AG08395 (cell line): ENCODE data around the gene ZFYVE9.
"Not testable (repeated sequence)": the region's sequence is repeated elsewhere in the genome, so short reads cannot be mapped to it uniquely, and the experiment has no call there.

Experiments used
- DNase-seq: peaks from one replicate; pipeline ENCODE4 v3.0.0; 2012; ENCODE audit warnings: mixed read lengths, low spot score

Gene ZFYVE9, protein sequence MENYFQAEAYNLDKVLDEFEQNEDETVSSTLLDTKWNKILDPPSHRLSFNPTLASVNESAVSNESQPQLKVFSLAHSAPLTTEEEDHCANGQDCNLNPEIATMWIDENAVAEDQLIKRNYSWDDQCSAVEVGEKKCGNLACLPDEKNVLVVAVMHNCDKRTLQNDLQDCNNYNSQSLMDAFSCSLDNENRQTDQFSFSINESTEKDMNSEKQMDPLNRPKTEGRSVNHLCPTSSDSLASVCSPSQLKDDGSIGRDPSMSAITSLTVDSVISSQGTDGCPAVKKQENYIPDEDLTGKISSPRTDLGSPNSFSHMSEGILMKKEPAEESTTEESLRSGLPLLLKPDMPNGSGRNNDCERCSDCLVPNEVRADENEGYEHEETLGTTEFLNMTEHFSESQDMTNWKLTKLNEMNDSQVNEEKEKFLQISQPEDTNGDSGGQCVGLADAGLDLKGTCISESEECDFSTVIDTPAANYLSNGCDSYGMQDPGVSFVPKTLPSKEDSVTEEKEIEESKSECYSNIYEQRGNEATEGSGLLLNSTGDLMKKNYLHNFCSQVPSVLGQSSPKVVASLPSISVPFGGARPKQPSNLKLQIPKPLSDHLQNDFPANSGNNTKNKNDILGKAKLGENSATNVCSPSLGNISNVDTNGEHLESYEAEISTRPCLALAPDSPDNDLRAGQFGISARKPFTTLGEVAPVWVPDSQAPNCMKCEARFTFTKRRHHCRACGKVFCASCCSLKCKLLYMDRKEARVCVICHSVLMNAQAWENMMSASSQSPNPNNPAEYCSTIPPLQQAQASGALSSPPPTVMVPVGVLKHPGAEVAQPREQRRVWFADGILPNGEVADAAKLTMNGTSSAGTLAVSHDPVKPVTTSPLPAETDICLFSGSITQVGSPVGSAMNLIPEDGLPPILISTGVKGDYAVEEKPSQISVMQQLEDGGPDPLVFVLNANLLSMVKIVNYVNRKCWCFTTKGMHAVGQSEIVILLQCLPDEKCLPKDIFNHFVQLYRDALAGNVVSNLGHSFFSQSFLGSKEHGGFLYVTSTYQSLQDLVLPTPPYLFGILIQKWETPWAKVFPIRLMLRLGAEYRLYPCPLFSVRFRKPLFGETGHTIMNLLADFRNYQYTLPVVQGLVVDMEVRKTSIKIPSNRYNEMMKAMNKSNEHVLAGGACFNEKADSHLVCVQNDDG (N-terminal part only)

DNA sequence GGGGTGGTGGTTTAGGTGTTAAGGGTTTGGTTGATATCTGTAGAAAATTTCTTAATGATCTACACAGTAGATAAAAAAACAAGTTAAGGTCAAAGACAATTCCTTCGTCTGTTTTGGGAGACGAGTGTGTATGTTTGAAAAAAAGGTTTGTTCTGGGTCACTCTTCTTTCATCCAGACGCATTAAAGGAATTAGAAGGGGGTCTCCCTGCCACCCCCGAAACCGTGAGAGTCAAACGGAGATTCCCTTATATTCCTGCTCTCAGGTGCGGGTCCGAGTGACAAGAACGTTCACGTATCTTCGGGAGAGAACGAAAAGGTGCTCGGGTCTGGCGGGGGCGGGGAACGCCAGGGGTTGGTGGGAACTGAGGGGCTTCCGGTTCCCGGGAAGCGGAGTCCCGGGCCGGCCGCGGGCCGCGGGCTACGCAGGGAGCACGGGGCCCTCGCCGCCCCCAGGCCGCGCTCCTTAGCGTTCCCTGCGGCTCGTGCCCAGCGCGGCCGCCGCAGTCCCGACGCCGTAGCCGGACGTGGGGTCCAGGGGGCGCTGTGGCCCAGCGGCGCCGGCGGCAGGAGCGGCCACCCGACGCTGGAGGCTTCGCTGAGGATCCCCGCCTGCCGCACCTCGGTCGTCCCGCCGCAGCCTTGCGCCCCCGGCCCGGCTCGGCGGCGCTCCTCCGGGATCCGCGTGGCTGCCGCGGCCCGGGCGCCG is at the start of gene ZFYVE9:
Gene ZFYVE9 (plus strand): TSS at position 577 of the 707 bp plus-strand sequence. CDS start 91,118 bp downstream, outside the sequence.
- peak; percentile 81 for DNase-seq

DNA sequence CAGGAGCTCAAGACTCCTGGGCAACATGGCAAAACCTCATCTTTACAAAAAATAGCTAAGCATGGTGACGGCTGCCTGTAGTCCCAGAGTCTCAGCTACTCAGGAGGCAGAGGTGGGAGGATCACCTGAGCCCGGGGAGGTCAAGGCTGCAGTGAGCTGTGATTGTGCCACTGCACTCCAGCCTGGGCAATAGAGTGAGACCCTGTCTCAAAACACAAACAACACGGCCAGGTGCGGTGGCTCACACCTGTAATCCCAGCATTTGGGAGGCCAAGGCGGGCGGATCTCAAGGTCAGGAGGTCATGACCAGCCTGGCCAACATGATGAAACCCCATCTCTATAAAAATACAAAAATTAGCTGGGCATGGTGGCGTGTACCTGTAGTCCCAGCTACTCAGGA is 47.6 kb upstream of the ZFYVE9 start:
- DNase-seq = not testable (repeated sequence)

DNA sequence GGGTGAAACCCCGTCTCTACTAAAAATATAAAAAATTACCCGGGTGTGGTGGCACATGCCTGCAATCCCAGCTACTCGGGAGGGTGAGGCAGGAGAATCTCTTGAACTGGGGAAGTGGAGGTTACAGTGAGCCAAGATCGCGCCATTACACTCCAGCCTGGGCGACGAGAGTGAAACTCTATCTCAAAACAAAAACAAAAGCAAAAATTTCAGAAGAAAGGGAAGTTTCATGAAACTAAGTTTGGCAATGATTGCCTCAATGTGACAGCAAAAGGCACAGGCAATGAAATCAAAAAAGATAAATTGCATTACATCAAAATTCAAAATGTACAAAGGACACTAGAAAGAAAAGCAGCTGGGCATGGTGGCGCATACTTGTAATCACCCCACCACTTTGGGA is 45.7 kb upstream of the ZFYVE9 start:
- DNase-seq = no peak

DNA sequence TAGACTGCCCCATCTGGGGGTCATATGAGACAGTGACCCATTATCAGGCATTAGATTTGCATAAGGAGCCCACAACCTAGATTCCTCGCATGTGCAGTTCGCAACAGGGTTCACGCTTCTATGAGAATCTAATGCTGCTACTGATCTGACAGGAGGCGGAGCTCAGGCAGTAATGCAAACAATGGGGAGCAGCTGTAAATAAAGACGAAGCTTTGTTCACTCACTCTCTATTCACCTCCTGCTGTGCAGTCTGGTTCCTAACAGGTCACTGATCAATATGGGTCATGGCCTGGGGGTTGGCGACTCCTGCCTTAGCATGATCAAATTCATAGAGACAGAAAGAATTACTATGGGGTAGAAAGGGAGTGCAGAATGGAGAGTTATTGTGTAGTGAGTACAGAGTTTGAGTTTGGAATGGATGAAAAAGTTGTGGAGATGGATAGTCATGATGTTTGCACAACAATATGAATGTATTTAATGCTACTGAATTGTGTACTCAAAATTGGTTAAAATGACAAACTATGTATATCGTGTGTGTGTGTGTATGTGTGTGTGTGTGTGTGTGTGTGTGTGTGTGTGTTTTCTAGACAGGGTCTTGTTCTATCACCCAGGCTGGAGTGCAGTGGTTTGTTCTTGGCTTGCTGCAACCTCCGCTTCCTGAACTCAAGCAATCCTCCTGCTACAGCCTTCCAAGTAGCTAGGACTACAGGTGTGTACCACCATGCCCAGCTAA is 43.6 kb upstream of the ZFYVE9 start:
- no peak for DNase-seq

DNA sequence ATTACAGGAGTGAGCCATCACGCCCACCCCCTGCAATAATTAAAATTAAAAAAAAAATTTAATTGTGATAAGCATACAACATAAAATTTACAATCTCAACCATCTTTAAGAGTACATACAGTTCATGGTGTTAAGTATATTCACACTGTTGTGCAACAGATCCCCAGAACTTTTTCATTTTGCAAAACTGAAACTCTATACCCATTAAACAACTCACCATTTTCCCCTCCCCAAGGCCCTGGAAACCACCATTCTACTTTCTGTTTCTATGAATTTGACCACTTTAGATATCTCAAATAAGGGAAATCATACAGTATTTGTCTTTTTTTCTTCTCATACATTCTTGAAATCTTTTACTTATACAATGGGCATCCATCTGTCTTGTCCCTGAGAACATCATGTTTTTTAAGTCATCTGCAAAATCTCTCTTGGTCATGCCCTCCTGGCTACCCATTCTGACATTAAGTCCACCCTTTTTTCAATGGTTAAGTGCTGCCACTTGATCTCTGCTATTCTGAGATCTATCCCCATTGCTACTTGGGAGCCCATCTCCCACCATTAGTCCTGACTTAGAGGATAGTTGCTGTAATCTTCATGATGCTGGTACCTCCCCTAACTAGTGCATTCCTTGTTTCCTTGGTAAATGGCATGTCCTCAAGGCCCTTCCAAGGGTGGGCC is 39.4 kb upstream of the ZFYVE9 start:
- no peak for DNase-seq

DNA sequence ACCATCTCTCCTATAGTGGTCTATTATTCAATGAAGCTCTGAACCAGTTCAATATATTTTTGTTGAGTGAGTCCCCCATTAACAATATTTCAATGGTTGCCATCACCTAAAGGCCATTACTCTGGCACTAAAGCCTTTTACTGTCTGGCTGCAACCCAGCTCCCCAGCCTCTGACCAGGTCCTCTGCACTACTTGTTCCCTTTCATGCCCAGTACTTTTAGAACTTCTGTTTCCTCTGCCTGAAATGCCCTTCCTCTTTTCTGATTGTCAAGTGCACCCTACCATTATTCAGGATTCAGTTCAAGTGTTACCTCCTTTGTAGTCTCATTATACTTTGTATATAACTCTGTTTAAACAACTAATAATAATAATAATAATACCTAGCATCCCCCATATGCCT is 30.4 kb upstream of the ZFYVE9 start:
- DNase-seq = no peak

DNA sequence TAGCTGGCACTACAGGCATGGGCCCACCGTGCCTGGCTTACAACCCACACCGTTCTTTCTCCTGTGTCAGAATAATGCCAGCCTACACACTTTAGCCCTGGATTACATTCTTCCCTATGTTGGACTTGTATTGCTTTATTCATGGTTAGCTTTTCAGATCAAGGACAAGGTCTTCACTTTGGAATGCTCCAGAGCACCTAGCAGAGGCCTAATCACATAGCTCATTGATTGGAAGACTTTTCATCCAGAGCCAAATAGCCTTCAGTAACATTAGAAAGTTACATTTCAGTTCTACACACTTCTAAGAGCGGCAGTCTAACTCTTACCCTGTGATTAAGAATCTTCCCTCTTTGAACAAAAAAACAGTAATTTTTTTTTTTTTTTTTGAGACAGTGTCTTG is 29.4 kb upstream of the ZFYVE9 start:
- no peak for DNase-seq

DNA sequence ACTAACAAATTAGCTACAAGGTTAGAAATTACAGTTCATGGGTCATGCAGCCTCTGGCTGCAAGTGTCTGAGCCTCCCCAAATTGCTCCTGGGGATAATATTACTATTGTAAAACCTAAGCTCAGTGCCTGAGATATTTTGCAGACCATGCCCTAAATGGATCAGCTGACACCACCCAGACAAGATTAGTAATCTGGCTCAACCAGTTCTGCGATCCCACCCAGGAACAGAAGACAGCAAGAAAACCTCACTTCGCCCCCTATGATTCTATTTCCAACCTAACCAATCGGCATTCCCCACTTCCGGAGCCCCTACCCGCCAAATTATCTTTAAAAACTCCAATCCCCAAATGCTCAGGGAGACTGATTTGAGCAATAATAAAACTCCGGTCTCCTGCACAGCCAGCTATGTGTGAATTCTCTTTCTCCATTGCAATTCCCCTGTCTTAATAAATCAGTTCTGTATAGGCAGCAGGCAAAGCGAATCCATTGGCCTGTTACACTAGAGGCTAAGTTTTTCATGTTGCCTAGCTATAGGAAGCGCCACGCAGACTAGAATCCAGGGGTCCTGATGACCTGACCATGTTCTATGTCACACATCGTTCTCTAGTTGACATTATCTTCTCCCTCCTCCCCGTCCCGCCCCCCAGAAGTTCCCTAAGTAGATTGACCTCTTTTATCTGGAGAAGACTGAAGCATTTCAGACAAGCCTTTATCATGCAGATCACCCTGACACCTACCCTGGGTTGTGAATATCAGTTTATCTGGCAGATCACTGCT is 22.4 kb upstream of the ZFYVE9 start:
- no peak for DNase-seq

DNA sequence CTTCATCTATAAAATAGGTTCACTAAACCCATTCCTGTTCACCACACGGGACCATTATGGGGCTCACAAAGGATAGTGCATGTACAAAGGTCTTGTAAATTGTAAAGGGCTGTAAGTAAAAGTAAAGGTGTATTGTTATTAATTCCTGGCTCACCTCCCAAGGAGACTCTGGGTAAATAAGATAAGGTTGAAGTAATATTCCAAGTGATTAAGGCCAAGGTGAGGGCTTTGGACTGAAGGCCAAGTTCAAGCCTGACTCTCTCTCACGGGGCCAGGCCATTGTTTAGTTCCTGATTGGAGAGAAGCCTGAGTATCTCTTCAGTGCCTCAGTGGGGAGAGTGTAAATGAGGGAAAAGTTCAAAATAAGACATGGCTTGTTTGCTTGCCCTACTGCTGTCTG is 19.5 kb upstream of the ZFYVE9 start:
- DNase-seq = no peak

DNA sequence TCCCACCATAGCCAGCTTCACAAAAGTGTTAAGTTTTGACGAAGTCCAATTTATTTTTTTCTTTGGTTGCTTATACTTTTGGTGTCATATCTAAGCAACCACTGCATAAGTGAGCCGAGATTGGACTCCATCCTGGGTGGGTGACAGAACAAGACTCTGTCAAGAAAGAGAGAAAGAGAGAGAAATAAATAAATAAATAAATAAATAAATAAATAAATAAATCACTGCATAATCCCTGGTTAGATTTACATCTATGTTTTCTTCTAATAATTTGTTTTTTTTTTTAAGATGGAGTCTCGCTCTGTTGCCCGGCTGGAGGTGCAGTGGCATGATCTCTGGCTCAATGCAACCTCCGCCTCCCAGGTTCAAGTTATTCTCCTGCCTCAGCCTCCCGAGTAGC is 18.3 kb upstream of the ZFYVE9 start:
- no peak for DNase-seq

DNA sequence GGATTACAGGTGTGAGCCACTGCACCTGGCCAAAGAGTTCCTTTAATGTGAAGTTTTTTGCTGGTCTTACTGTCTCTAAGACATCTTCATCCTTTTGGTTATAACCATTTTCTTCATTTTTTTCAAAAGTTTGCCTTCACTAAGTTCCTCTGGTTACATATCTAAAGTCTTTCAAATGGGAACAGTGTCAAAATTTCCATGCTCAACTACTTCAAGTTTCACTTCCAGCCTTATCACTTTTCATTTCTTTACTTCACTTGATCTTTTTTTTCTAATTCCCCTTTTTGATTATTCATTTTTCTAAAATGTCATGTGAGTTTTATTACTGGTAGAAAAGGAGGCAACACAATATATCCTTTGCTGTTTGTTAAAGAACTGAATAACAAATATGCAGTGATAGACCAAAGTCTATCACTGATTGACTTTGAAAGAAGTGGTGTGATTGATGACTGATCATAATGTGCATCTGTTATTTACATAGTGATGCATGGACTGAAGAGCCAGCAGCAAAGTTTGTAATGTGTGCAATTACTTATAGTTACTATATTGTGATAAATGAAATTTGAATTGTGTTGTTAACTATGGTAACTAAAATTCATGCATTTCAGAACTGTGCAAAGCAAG is 16.0 kb upstream of the ZFYVE9 start:
- DNase-seq = no peak

DNA sequence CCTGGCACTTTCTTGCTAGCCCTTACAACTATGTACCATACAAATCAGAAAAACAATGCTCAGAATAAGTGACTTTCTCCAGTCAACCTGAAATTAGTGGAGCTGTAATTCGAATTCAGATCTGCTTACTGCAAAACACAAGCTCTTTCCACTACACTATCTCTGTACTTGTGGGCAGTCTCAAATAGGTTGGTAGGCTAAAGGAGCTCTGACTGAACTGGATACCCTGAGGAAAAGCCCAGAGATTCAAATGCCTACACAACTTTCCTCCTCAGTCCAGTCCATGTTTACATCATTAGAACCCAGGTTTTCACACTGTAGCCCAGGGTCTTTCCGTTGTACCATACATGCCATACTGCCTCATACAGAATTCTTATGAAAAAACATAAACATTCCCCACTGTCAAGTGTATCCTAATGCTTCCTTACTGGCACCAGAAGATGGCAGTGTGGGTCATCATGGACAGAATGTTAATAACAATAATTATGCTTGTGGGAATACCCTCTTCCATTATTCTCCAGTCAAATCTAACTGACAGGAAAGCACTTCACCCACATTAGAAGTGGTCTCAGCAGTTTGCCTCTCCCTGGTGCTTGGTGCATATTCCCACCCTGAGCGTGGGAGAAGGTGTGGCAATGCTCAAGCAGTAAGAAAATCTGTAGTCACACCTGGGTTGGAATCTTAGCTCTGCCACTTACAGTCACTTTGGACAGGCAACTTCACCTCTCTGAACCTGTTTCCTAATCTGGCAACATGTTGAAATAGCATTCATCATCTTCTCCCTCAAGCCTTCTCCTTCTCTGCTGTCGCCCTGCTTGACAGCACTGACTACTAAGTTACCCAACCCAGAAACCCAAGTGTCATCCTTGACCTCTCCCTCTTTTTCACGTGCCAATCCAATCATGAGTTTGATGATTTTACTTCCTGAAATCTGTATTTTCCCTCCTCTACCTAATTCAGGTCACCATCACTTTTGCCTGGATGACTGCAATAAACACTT is 14.4 kb upstream of the ZFYVE9 start:
- DNase-seq = peak; percentile 72

DNA sequence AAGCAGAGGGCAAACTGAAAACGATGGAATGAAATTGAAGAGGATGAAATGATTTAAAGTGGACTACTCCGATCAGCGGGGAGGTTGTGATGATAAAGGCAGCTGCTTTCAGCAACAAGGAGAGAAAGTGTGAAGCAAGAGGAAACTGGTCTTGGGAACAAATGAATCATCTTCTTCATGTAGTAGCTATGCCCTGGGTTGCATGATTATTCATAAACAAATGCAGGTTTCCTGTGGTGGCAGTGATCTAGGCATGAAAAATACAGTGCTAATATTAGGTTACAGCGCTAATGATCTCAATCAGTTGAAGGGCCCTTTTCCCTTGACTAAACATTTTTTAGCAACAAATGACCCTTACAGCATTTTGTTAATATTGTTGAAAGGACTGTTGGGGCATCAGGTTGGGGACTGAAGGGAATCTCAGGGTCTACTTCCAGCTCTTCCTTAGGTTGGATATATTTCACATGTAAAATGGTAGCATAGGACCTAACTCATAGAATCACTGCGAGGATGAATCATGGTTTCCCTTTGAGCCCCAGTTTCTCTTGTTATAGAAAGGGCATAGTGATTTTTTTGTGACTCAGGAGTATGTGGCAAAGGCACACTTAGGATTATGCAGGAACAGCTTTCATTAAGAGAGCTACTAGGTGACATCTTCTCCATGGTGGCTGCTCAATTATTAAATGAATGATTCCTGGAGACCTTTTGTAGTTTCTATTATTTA is 1.9 kb upstream of the ZFYVE9 start:
- DNase-seq = peak; percentile 88

DNA sequence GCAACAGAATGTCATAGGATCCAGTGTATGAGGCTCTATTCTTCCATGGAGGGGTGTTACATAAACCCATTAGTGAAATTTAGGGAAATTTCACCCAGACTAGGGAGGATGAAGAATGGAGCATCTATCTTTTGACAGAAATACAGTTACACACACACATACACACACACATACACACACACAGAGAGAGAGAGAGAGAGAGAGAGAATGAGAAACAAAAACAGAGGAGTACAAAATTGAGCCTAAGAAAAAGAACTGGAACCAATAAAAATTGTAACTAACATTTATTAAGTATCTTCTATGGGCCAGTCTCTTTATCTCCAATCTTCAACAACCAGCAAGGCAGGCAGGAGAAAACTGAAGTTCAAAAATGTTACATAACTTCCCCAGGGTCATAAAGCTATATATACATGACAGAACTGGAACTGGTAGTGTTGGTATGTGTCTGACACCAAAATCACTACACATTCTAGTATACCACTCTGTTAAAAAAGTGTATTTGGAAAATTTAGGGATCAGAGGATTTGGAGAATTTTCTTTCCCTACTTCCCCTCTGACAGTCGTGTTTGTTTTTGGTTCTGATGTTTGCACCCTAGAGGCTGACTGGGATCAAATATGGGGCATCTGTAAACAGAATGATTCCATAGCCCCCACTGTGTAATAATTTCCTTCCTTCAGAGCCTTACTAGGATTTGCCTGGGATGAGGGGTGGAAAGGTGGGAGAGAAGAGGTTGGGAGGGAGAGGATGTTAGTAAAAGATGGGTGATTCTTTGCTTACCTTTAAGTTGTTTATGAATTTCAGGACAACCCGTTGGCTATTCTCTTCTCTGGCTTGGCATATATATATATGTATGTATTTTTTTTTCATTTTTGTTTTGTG is 1.0 kb upstream of the ZFYVE9 start:
- no peak for DNase-seq

DNA sequence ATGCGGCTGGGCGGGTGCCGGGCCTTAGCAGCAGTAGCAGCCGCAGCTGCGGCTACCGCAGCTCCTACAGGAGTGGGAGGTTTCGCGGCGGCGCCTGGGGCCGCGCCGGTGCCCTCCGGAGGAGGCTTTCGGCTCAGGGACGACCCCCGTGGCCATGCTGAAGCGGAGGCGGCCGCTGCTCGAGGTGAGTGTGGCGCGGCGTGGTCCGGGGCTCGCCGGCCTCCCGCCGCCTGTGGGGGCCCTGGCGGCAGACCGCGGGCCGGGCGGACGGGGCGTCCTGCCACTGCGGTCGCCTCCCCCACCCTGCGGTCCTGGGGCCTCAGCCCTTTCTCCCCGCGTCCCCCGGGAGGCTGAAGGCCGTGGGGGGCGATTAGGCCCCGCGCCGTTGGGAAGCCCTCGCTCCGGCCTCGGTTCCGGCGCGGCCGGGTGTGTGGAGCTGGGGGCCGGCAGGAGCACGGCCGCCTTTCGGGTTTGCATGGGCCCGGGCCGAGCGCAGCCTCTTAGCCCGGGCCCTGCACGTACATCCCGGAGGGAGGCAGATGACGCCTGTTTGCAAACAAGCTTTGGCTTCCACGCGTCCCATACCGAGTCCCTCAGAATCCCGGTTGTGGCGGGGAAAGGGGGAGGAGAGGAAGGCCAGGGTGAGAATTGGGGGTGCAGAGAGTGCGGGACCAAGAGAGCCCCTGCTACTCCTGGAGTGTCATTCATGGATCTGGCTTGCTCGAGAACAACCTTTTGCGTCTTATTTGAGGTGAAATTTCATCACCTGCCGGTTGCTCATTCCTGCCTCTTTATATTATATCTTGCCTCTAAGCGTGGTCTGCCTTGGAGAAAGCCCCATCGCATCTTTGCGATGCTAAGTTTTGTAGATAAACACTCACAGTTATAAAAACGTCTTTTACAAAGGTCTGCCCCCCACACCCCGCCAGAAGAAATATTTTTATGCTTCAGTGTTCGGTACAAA is 613 bp downstream of the ZFYVE9 start:
- peak; percentile 53 for DNase-seq
